CD14-positive monocyte (primary cell): ENCODE data around the gene DYNC1I1. TPM values are rescaled to one million over a fixed set of nuclear protein-coding genes. Genes with fewer than 3 reads are reported as not detected.

Source experiments
- DNase-seq, 3 donors: peaks; one replicate each; pipeline ENCODE4 v3.0.0-alpha.2; 2011 to 2022
- H2AFZ ChIP-seq: 2 replicates; pipeline ENCODE4 v1.6.0; 2012; ENCODE audit warnings: mild to moderate bottlenecking, low read depth, low read length, inconsistent platforms; ENCODE audit not compliant: insufficient read depth, poor library complexity, severe bottlenecking
- H3K27ac ChIP-seq, 2 donors: 1 replicate in 1 of 2; 2 replicates in 1 of 2; pipeline ENCODE4 v1.5.1; 2012 to 2013; ENCODE audit warnings: low read length in 2 of 2, control low read depth in 1 of 2, inconsistent platforms in 1 of 2, low read depth in 1 of 2, mild to moderate bottlenecking in 1 of 2
- H3K27me3 ChIP-seq, 2 donors: one replicate each; pipeline versions ENCODE4 v1.6.0 to v1.6.1; 2011 to 2013; ENCODE audit warnings: low read length in 2 of 2; ENCODE audit not compliant: control insufficient read depth in 2 of 2, insufficient read depth in 2 of 2
- H3K36me3 ChIP-seq, 2 donors: replicated peaks in 1 of 2; 1 replicate in 1 of 2; 2 replicates in 1 of 2; pipeline versions ENCODE4 v1.5.1 to v1.6.1; 2012 to 2013; ENCODE audit warnings: low read length in 2 of 2, control low read depth in 1 of 2, inconsistent platforms in 1 of 2, mild to moderate bottlenecking in 1 of 2; ENCODE audit not compliant: insufficient read depth in 2 of 2, control insufficient read depth in 1 of 2
- H3K4me1 ChIP-seq, 2 donors: 1 replicate in 1 of 2; 2 replicates in 1 of 2; pipeline versions ENCODE4 v1.5.1 to v1.6.1; 2012 to 2013; ENCODE audit warnings: low read length in 2 of 2, control low read depth in 1 of 2, inconsistent platforms in 1 of 2, mild to moderate bottlenecking in 1 of 2, moderate library complexity in 1 of 2; ENCODE audit not compliant: insufficient read depth in 2 of 2, control insufficient read depth in 1 of 2
- H3K4me2 ChIP-seq: replicated peaks from 2 replicates; pipeline ENCODE3; 2012; ENCODE audit warnings: low read length, moderate library complexity, mild to moderate bottlenecking; ENCODE audit not compliant: poor library complexity, severe bottlenecking; ENCODE audit errors: extremely low read depth
- H3K4me3 ChIP-seq, 3 experiments: fragments of 200-600 bp in 1 of 3; sonication (generic) in 1 of 3; replicated peaks in 1 of 3; 1 replicate in 2 of 3; 2 replicates in 1 of 3; pipeline ENCODE4 v1.5.1; 2011 to 2013; ENCODE audit warnings: low read length in 3 of 3, mild to moderate bottlenecking in 3 of 3, control low read depth in 2 of 3, low read depth in 2 of 3, inconsistent platforms in 1 of 3, moderate library complexity in 1 of 3
- H3K79me2 ChIP-seq: 2 replicates; pipeline ENCODE4 v1.6.0; 2012; ENCODE audit warnings: mild to moderate bottlenecking, control low read depth, inconsistent platforms, low read length, moderate library complexity; ENCODE audit not compliant: insufficient read depth
- H3K9ac ChIP-seq: 2 replicates; pipeline ENCODE4 v1.6.0; 2017; ENCODE audit warnings: low read length, mild to moderate bottlenecking; ENCODE audit not compliant: insufficient read depth, poor library complexity, severe bottlenecking
- H3K9me3 ChIP-seq, 2 donors: replicated peaks in 1 of 2; 1 replicate in 1 of 2; 2 replicates in 1 of 2; pipeline versions ENCODE4 v1.5.1 to v1.6.1; 2012 to 2013; ENCODE audit warnings: low read length in 2 of 2, control low read depth in 1 of 2; ENCODE audit not compliant: control insufficient read depth in 1 of 2, insufficient read depth in 1 of 2
- H4K20me1 ChIP-seq: 2 replicates; pipeline ENCODE4 v1.6.0; 2012; ENCODE audit warnings: mild to moderate bottlenecking, low read length, control low read depth, moderate library complexity; ENCODE audit not compliant: insufficient read depth
- H3K27ac Mint-ChIP-seq, 7 donors: one replicate each; pipeline ENCODE4 v1.8.0; 2020; ENCODE audit warnings: mild to moderate bottlenecking in 7 of 7, mixed read lengths in 7 of 7, moderate library complexity in 6 of 7, inconsistent platforms in 2 of 7
- H3K27me3 Mint-ChIP-seq, 3 donors: one replicate each; pipeline ENCODE4 v1.8.0; 2021 to 2022; ENCODE audit warnings: low read depth in 3 of 3, mild to moderate bottlenecking in 3 of 3, mixed read lengths in 3 of 3, moderate library complexity in 3 of 3, inconsistent platforms in 1 of 3
- H3K36me3 Mint-ChIP-seq, 2 donors: one replicate each; pipeline ENCODE4 v1.8.0; 2020; ENCODE audit warnings: mixed read lengths in 2 of 2, inconsistent platforms in 1 of 2, mild to moderate bottlenecking in 1 of 2
- H3K4me1 Mint-ChIP-seq: one replicate; pipeline ENCODE4 v1.8.0; 2020; ENCODE audit warnings: mild to moderate bottlenecking, mixed read lengths
- H3K4me3 Mint-ChIP-seq, 2 donors: one replicate each; pipeline ENCODE4 v1.8.0; 2020; ENCODE audit warnings: mild to moderate bottlenecking in 2 of 2, mixed read lengths in 2 of 2, moderate library complexity in 1 of 2
- H3K9me3 Mint-ChIP-seq, 7 donors: one replicate each; pipeline ENCODE4 v1.8.0; 2020 to 2022; ENCODE audit warnings: mixed read lengths in 7 of 7, mild to moderate bottlenecking in 6 of 7, moderate library complexity in 6 of 7, inconsistent platforms in 2 of 7
- whole genome bisulfite sequencing: methylation state at CpG from one replicate; pipeline ENCODE4 v1.1.5; 2013; ENCODE audit warnings: missing lambda C conversion rate; ENCODE audit not compliant: insufficient coverage; 5-methylcytosine and 5-hydroxymethylcytosine counted together
- intact Hi-C, 2 donors: fragments of 100-400 bp; cut with micrococcal nuclease; formaldehyde crosslinking; loops; one replicate each; pipeline versions ENCODE4 v1.15.0 to v1.15.1; 2023
- polyA plus RNA-seq, 3 donors: library from polyadenylated mRNA; depleted of rRNA in 1 of 3; unstranded in 2 of 3; stranded (reverse) in 1 of 3; fragments of 300-500 nt in 2 of 3; fragments of >200 nt in 1 of 3; fragmentation: Illumina TruSeq in 2 of 3; gene quantifications; 1 replicate in 2 of 3; 2 replicates in 1 of 3; pipeline ENCODE4 v1.2.3, GENCODE V29; 2012 to 2021
- TF ChIP-seq, protein P1 (sequence below): fragments of 200-600 bp; IDR thresholded peaks from one replicate; pipeline ENCODE4 v1.8.0; 2022; ENCODE audit warnings: antibody characterized with exemption, mild to moderate bottlenecking

DYNC1I1 gene
- polyA plus RNA-seq, 3 donors: not detected

- H3K36me3 ChIP-seq: no peaks in the 10 kb centered on the region
- no peak overlapping the region for H2AFZ ChIP-seq
- no peak for DNase-seq
- H3K4me1 ChIP-seq: no peaks in the 10 kb centered on the region
- no peak overlapping the region for H3K4me3 Mint-ChIP-seq
- H3K27me3 Mint-ChIP-seq: peaks cover 0 to 2% (median 0%) of the 10 kb centered on the region in 3 donors
- no peak overlapping the region for H3K27ac ChIP-seq
- no peaks in the 10 kb centered on the region for H3K9me3 ChIP-seq
- intact Hi-C loops: no loop called here
- H3K36me3 Mint-ChIP-seq: no peaks in the 10 kb centered on the region
- TF ChIP-seq, protein P1, sequence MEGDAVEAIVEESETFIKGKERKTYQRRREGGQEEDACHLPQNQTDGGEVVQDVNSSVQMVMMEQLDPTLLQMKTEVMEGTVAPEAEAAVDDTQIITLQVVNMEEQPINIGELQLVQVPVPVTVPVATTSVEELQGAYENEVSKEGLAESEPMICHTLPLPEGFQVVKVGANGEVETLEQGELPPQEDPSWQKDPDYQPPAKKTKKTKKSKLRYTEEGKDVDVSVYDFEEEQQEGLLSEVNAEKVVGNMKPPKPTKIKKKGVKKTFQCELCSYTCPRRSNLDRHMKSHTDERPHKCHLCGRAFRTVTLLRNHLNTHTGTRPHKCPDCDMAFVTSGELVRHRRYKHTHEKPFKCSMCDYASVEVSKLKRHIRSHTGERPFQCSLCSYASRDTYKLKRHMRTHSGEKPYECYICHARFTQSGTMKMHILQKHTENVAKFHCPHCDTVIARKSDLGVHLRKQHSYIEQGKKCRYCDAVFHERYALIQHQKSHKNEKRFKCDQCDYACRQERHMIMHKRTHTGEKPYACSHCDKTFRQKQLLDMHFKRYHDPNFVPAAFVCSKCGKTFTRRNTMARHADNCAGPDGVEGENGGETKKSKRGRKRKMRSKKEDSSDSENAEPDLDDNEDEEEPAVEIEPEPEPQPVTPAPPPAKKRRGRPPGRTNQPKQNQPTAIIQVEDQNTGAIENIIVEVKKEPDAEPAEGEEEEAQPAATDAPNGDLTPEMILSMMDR: no peak
- 100% methylated on average over 1 of the region's 5 CpGs for WGBS
- H4K20me1 ChIP-seq: no peaks in the 10 kb centered on the region
- H3K27me3 ChIP-seq: no peaks in the 10 kb centered on the region
- H3K9ac ChIP-seq: no peak overlapping the region
- no peaks in the 10 kb centered on the region for H3K79me2 ChIP-seq
- H3K9me3 Mint-ChIP-seq: peaks cover 0 to 5% (median 0%) of the 10 kb centered on the region in 7 donors
- H3K27ac Mint-ChIP-seq: no peak overlapping the region
- no peak overlapping the region for H3K4me3 ChIP-seq
- H3K4me1 Mint-ChIP-seq: no peaks in the 10 kb centered on the region
- H3K4me2 ChIP-seq: no peak overlapping the region
Observed at GRCh38 chr7:95989301-95989700, 216.9 kb downstream of the DYNC1I1 start.

- peaks cover 0 to 1% (median 0%) of the 10 kb centered on the region in 7 donors for H3K9me3 Mint-ChIP-seq
- WGBS: no CpG with 5 or more reads among the region's 2 CpGs
- H3K9ac ChIP-seq: no peak overlapping the region
- H3K4me1 ChIP-seq: no peaks in the 10 kb centered on the region
- H4K20me1 ChIP-seq: no peaks in the 10 kb centered on the region
- no peak for DNase-seq
- no peak overlapping the region for H3K4me3 Mint-ChIP-seq
- no peak overlapping the region for H2AFZ ChIP-seq
- H3K4me3 ChIP-seq: no peak overlapping the region
- H3K27me3 Mint-ChIP-seq: no peaks in the 10 kb centered on the region
- no peaks in the 10 kb centered on the region for H3K79me2 ChIP-seq
- no peaks in the 10 kb centered on the region for H3K36me3 ChIP-seq
- no peaks in the 10 kb centered on the region for H3K36me3 Mint-ChIP-seq
- no peaks in the 10 kb centered on the region for H3K27me3 ChIP-seq
- H3K27ac ChIP-seq: no peak overlapping the region
- no peaks in the 10 kb centered on the region for H3K9me3 ChIP-seq
- intact Hi-C loops: no loop called here
- H3K4me2 ChIP-seq: no peak overlapping the region
- TF ChIP-seq, protein P1: no peak
- no peaks in the 10 kb centered on the region for H3K4me1 Mint-ChIP-seq
- H3K27ac Mint-ChIP-seq: no peak overlapping the region
Observed at GRCh38 chr7:95993380-95993779, 221.0 kb downstream of the DYNC1I1 start.
